Endothelial cell of umbilical vein (primary cell): ENCODE results near the gene RALGPS1. TPM values are rescaled to one million over a fixed set of nuclear protein-coding genes. Genes with fewer than 3 reads are reported as not detected.

Source experiments
- BruUV-seq: library from RNA; stranded (reverse); fragments of 400-500 nt; replicated peaks from 2 replicates; lab custom pipeline; 2021; lab: Mats Ljungman, UMichigan
- CTCF ChIA-PET: fragments of 300-600, 350-600 bp; sonication (Branson Sonifier 250); formaldehyde crosslinking; loops from one replicate; lab custom pipeline; 2021; ENCODE audit warnings: antibody characterized with exemption, inconsistent platforms; lab: Charles Lee
- POLR2A ChIA-PET: fragments of 300-600, 350-600 bp; sonication (Branson Sonifier 250); formaldehyde crosslinking; loops from one replicate; lab custom pipeline; 2021; ENCODE audit warnings: antibody characterized with exemption, inconsistent platforms; lab: Charles Lee
- DNase-seq: peaks from one replicate; pipeline ENCODE4 v3.0.0-alpha.2; 2011; ENCODE audit warnings: low read depth, low spot score
- FAIRE-seq: peaks from 2 replicates; lab custom pipeline; 2011; peaks lifted over from hg19 to GRCh38; lab: Jason Lieb, UNC
- H2AFZ ChIP-seq: 2 replicates; pipeline ENCODE4 v1.6.0; 2012; ENCODE audit warnings: low read depth, low read length, control low read depth, inconsistent platforms
- H3K27ac ChIP-seq: 2 replicates; pipeline ENCODE4 v1.5.1; 2011; ENCODE audit warnings: low read depth, mild to moderate bottlenecking, control low read depth, low read length, moderate library complexity; ENCODE audit not compliant: insufficient read depth
- H3K27me3 ChIP-seq, 2 experiments: 2 replicates each; pipeline versions ENCODE4 v1.6.0 to v1.6.1; 2011; ENCODE audit warnings: low read length in 2 of 2, mixed read lengths in 1 of 2; ENCODE audit not compliant: control insufficient read depth in 2 of 2, insufficient read depth in 2 of 2
- H3K36me3 ChIP-seq, 2 experiments: 2 replicates in 1 of 2; 3 replicates in 1 of 2; pipeline ENCODE4 v1.5.1; 2011; ENCODE audit warnings: low read length in 2 of 2, mild to moderate bottlenecking in 1 of 2, moderate library complexity in 1 of 2; ENCODE audit not compliant: control insufficient read depth in 2 of 2, insufficient read depth in 2 of 2; ENCODE audit errors: extremely low read depth in 1 of 2
- H3K4me1 ChIP-seq: 3 replicates; pipeline ENCODE4 v1.5.1; 2011; ENCODE audit warnings: mild to moderate bottlenecking, low read length; ENCODE audit not compliant: control insufficient read depth, insufficient read depth; ENCODE audit errors: extremely low read depth
- H3K4me2 ChIP-seq: 2 replicates; pipeline ENCODE4 v1.6.1; 2011; ENCODE audit warnings: low read length, control low read depth, mixed read lengths; ENCODE audit not compliant: insufficient read depth
- H3K4me3 ChIP-seq, 3 experiments: fragments of 200-600 bp in 1 of 3; sonication (generic), shearing (Covaris generic) in 1 of 3; replicated peaks in 1 of 3; 2 replicates each; pipeline ENCODE4 v1.5.1; 2011 to 2016; ENCODE audit warnings: control low read depth in 3 of 3, low read length in 3 of 3, mild to moderate bottlenecking in 2 of 3, inconsistent platforms in 1 of 3, low read depth in 1 of 3, moderate library complexity in 1 of 3; ENCODE audit not compliant: insufficient read depth in 1 of 3
- H3K79me2 ChIP-seq: 2 replicates; pipeline ENCODE4 v1.6.0; 2012; ENCODE audit warnings: low read length, inconsistent platforms; ENCODE audit not compliant: control insufficient read depth, insufficient read depth
- H3K9ac ChIP-seq: replicated peaks from 2 replicates; pipeline ENCODE3; 2011; ENCODE audit warnings: low read length, control low read depth; ENCODE audit not compliant: insufficient read depth; ENCODE audit errors: extremely low read depth
- H3K9me1 ChIP-seq: replicated peaks from 3 replicates; pipeline ENCODE4 v1.6.0; 2011; ENCODE audit warnings: mild to moderate bottlenecking, low read length; ENCODE audit not compliant: control insufficient read depth, insufficient read depth; ENCODE audit errors: extremely low read depth
- H3K9me3 ChIP-seq: replicated peaks from 2 replicates; pipeline ENCODE4 v1.5.1; 2012; ENCODE audit warnings: low read length, inconsistent platforms; ENCODE audit not compliant: control insufficient read depth, insufficient read depth
- H4K20me1 ChIP-seq: replicated peaks from 2 replicates; pipeline ENCODE3; 2011; ENCODE audit warnings: mild to moderate bottlenecking, low read length; ENCODE audit not compliant: control insufficient read depth, insufficient read depth; ENCODE audit errors: extremely low read depth
- EZH2 ChIP-seq: IDR thresholded peaks from 2 replicates; pipeline ENCODE4 v1.6.1; 2012; ENCODE audit warnings: borderline replicate concordance, low read depth, mild to moderate bottlenecking, moderate library complexity, low read length, inconsistent platforms; ENCODE audit not compliant: severe bottlenecking
- FOS ChIP-seq: IDR thresholded peaks from 2 replicates; pipeline ENCODE4 v1.6.1; 2011; ENCODE audit warnings: mild to moderate bottlenecking, low read length, moderate library complexity, borderline replicate concordance; ENCODE audit not compliant: insufficient read depth
- GATA2 ChIP-seq: IDR thresholded peaks from 2 replicates; pipeline ENCODE4 v1.7.0; 2011; ENCODE audit warnings: low read depth, mild to moderate bottlenecking, moderate library complexity, mixed read lengths, low read length; ENCODE audit not compliant: insufficient read length, insufficient read depth
- JUN ChIP-seq: IDR thresholded peaks from 2 replicates; pipeline ENCODE4 v1.6.1; 2011; ENCODE audit warnings: borderline replicate concordance, low read depth; ENCODE audit not compliant: insufficient read length, insufficient read depth
- MYC ChIP-seq: IDR thresholded peaks from one replicate; pipeline ENCODE4 v1.6.1; 2011; ENCODE audit warnings: mild to moderate bottlenecking, low read depth, low read length
- POLR2A ChIP-seq: IDR thresholded peaks from 2 replicates; pipeline ENCODE4 v1.6.1; 2012; ENCODE audit warnings: low read depth, mild to moderate bottlenecking, control low read depth, low read length
- POLR2AphosphoS5 ChIP-seq: IDR thresholded peaks from 2 replicates; pipeline ENCODE4 v1.6.1; 2012; ENCODE audit warnings: low read depth, mild to moderate bottlenecking, control low read depth, low read length, moderate library complexity; ENCODE audit not compliant: insufficient read depth
- dilution Hi-C: fragments of 300-500 bp; cut with MboI; formaldehyde crosslinking; loops from one replicate; pipeline ENCODE4 v1.15.0; 2019; ENCODE audit warnings: low sequenced_read_pairs; ENCODE audit not compliant: extremely low pct_ligation_motif_present
- intact Hi-C: fragments of 100-400 bp; cut with micrococcal nuclease; formaldehyde crosslinking; loops from one replicate; pipeline ENCODE4 v1.10.0; 2022
- polyA plus RNA-seq, 4 experiments: library from polyadenylated mRNA; depleted of rRNA in 3 of 4; stranded (reverse) in 3 of 4; unstranded in 1 of 4; fragments of >200 nt; gene quantifications; 2 replicates each; pipeline versions ENCODE4 v1.2.1 to v1.2.3, GENCODE V29; 2011 to 2012; ENCODE audit warnings: missing spikeins in 1 of 4
- total RNA-seq: library from RNA; stranded (reverse); gene quantifications from 2 replicates; pipeline ENCODE4 v1.2.3, GENCODE V29; 2021
- TF ChIP-seq, protein P1 (sequence below), 2 donors: IDR thresholded peaks; 1 replicate in 1 of 2; 2 replicates in 1 of 2; pipeline ENCODE4 v1.5.1; 2011; ENCODE audit warnings: low read length in 2 of 2, mild to moderate bottlenecking in 2 of 2, moderate library complexity in 2 of 2, control low read depth in 1 of 2, inconsistent platforms in 1 of 2, low read depth in 1 of 2; ENCODE audit not compliant: insufficient read depth in 1 of 2; ENCODE audit errors: extremely low read depth in 1 of 2
- TF ChIP-seq, protein P2 (sequence below): IDR thresholded peaks from 2 replicates; pipeline ENCODE4 v1.6.1; 2011; ENCODE audit not compliant: insufficient read depth, insufficient read length

RALGPS1 gene
- total and polyA plus RNA-seq, 2 donors (not counting 3 experiments of a cell fraction or from before 2014, with no cell fraction given): 3.8 to 5.5 TPM

DNA sequence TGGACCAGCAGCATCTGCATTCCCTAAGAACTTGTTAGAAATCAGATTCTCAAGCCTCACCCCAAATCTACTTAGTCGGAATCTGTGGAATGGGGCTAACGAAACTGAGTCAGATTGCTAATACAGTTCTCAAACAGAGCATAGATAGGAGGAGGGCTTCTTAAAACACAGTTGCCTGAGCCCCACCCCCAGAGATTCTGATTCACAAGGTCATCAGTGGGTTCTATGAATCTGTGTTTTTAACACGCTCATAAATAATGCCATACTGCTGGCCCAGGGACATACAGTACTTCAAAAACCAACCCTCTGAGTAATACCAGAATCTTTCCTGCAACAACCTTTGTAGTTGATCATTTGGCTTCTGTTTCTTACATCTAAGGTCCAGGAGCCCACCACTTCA lies 317.1 kb downstream of the RALGPS1 start:
- dilution Hi-C loops: no loop called here
- no peaks in the 10 kb centered on the region for H3K36me3 ChIP-seq
- DNase-seq (no peak), FAIRE-seq (no peak)
- H3K4me2 ChIP-seq: no peak overlapping the region
- no peak overlapping the region for H3K9ac ChIP-seq
- H3K9me1 ChIP-seq: no peaks in the 10 kb centered on the region
- no peaks in the 10 kb centered on the region for H3K27me3 ChIP-seq
- POLR2A ChIA-PET: no interaction called here
- H3K27ac ChIP-seq: no peak overlapping the region
- H3K79me2 ChIP-seq: no peaks in the 10 kb centered on the region
- no peak overlapping the region for H2AFZ ChIP-seq
- BruUV-seq: no TSS peak
- CTCF ChIA-PET: no interaction called here
- intact Hi-C loops: no loop called here
- H3K4me1 ChIP-seq: no peaks in the 10 kb centered on the region
- H3K4me3 ChIP-seq: no peak overlapping the region
- no peaks in the 10 kb centered on the region for H4K20me1 ChIP-seq
- no peaks in the 10 kb centered on the region for H3K9me3 ChIP-seq
- TF ChIP-seq EZH2 (no peak), POLR2A (no peak), FOS (no peak), POLR2AphosphoS5 (no peak), MYC (no peak), JUN (no peak), GATA2 (no peak)
- TF ChIP-seq, protein P1, sequence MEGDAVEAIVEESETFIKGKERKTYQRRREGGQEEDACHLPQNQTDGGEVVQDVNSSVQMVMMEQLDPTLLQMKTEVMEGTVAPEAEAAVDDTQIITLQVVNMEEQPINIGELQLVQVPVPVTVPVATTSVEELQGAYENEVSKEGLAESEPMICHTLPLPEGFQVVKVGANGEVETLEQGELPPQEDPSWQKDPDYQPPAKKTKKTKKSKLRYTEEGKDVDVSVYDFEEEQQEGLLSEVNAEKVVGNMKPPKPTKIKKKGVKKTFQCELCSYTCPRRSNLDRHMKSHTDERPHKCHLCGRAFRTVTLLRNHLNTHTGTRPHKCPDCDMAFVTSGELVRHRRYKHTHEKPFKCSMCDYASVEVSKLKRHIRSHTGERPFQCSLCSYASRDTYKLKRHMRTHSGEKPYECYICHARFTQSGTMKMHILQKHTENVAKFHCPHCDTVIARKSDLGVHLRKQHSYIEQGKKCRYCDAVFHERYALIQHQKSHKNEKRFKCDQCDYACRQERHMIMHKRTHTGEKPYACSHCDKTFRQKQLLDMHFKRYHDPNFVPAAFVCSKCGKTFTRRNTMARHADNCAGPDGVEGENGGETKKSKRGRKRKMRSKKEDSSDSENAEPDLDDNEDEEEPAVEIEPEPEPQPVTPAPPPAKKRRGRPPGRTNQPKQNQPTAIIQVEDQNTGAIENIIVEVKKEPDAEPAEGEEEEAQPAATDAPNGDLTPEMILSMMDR (IDR thresholded peaks at IDR 0.05; ENCODE audit: extremely low read depth in 1 of 2, insufficient read depth in 1 of 2, low read depth in 1 of 2, low read length in 2 of 2): no peak
- TF ChIP-seq, protein P2, sequence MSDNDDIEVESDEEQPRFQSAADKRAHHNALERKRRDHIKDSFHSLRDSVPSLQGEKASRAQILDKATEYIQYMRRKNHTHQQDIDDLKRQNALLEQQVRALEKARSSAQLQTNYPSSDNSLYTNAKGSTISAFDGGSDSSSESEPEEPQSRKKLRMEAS: no peak
